ENCODE data around the gene MAP2. TPM values are rescaled to one million over a fixed set of nuclear protein-coding genes. Genes with fewer than 3 reads are reported as not detected.

The MAP2 gene
- total and polyA plus RNA-seq, 10 of the 15 experiments (the other 5 are each of a cell fraction or from before 2014, with no cell fraction given): 0.01 TPM; not detected in 9

DNA sequence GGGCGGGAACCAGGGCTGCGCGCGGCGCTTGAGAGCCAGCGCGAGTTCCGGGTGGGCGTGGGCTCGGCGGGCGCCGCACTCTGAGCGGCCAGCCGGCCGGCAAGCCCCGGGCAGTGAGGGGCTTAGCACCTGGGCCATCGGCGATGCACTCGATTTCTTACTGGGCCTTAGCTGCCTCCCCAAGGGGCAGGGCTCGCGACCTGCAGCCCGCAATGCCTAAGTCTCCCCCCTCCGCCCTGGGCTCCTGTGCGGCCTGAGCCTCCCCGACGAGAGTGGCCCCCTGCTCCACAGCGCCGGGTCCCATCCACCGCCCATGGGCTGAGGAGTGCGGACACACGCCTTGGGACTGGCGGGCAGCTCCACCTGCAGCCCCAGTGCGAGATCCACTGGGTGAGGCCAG lies 36.5 kb upstream of the MAP2 start:
- no peak overlapping the region for H3K4me3 ChIP-seq
- TF ChIP-seq MLLT1 (IDR thresholded peaks at IDR 0.05): no peak
- no peak for TF ChIP-seq MTA3 (IDR thresholded peaks at IDR 0.05; ENCODE audit: borderline replicate concordance, low read length)
- no peak for TF ChIP-seq POLR2AphosphoS2 (IDR thresholded peaks at IDR 0.05; ENCODE audit: low read depth, low read length)
- TF ChIP-seq YBX1 (IDR thresholded peaks at IDR 0.05): no peak
- no peak for TF ChIP-seq NRF1 (conservative IDR thresholded peaks at IDR 0.05; ENCODE audit: low read depth, low read length)
- no peak for TF ChIP-seq MYC (IDR thresholded peaks at IDR 0.05; ENCODE audit: insufficient read depth, insufficient read length, insufficient replicate concordance, low read length, severe bottlenecking)
- no peak for TF ChIP-seq ZSCAN29 (IDR thresholded peaks at IDR 0.05)
- TF ChIP-seq KDM1A (IDR thresholded peaks at IDR 0.05; ENCODE audit: borderline replicate concordance): no peak
- no peak for TF ChIP-seq SUPT20H (IDR thresholded peaks at IDR 0.05; ENCODE audit: borderline replicate concordance, control insufficient read depth, low read depth, low read length)
- TF ChIP-seq TCF12 (IDR thresholded peaks at IDR 0.05; ENCODE audit: low read depth, low read length): no peak
- no peak for TF ChIP-seq STAT1 (conservative IDR thresholded peaks at IDR 0.05)
- no peak for TF ChIP-seq USF1 (IDR thresholded peaks at IDR 0.05; ENCODE audit: borderline replicate concordance, extremely low read length, insufficient read depth, low read depth, low read length)
- no peak overlapping the region for H2AFZ ChIP-seq (ENCODE audit: control insufficient read depth, low read depth, low read length)
- intact Hi-C loops (cut with micrococcal nuclease; ENCODE audit: unreplicated experiment) (no loop called here), in situ Hi-C loops (cut with MboI) (no loop called here)
- H3K9ac ChIP-seq (ENCODE audit: control insufficient read depth, insufficient read depth, low read length): no peak overlapping the region
- H3K27me3 ChIP-seq (replicated peaks in 1 of 2; ENCODE audit: control insufficient read depth in 2 of 2, insufficient read depth in 2 of 2, low read length in 1 of 2): no peaks in the 10 kb centered on the region
- ChIA-PET CTCF (interaction anchor here (1.1 kb wide), 1 partner anchor 192 kb away, joined by 3 read pairs; no protein-coding TSS in a partner anchor), SMC1A (ENCODE audit: uncharacterized antibody, unreplicated experiment) (interaction anchor here (1.0 kb wide), 1 partner anchor 53 kb away, joined by 3 read pairs; no protein-coding TSS in a partner anchor), POLR2A (no interaction called here), RAD21 (ENCODE audit: unreplicated experiment) (no interaction called here)
- H3K79me2 ChIP-seq (ENCODE audit: control insufficient read depth, insufficient read depth, low read length): no peaks in the 10 kb centered on the region
- no peaks in the 10 kb centered on the region for H4K20me1 ChIP-seq (ENCODE audit: control insufficient read depth, insufficient read depth)
- H3K4me1 ChIP-seq (ENCODE audit: control insufficient read depth, insufficient read depth, low read length): no peaks in the 10 kb centered on the region
- H3K9me3 ChIP-seq (replicated peaks; ENCODE audit: control insufficient read depth, insufficient read depth, low read length): no peaks in the 10 kb centered on the region
- no peak overlapping the region for H3K27ac ChIP-seq (ENCODE audit: control insufficient read depth, insufficient read depth)
- no TSS peak for BruUV-seq (replicated peaks)
- ATAC-seq (no peak), DNase-seq (ENCODE audit: low read depth, low spot score) (no peak), FAIRE-seq (no peak)
- H3K4me2 ChIP-seq (ENCODE audit: control insufficient read depth, insufficient read depth): no peak overlapping the region
- 73% methylated on average over 24 of the region's 34 CpGs for WGBS (ENCODE audit: insufficient coverage, insufficient replicate concordance, low lambda C conversion rate, missing lambda C conversion rate)
- no peaks in the 10 kb centered on the region for H3K36me3 ChIP-seq (ENCODE audit: control insufficient read depth in 2 of 2, insufficient read depth in 2 of 2, low read length in 1 of 2)

Data from GM12878 (cell line).